ENCODE data around the gene SPRR4.

GRCh38 chr1:152977614-152978013, 7.2 kb downstream of the SPRR4 start:
- TF ChIP-seq EZH2 (IDR thresholded peaks at IDR 0.05; ENCODE audit: low read depth) = no peak
- TF ChIP-seq, protein P1, sequence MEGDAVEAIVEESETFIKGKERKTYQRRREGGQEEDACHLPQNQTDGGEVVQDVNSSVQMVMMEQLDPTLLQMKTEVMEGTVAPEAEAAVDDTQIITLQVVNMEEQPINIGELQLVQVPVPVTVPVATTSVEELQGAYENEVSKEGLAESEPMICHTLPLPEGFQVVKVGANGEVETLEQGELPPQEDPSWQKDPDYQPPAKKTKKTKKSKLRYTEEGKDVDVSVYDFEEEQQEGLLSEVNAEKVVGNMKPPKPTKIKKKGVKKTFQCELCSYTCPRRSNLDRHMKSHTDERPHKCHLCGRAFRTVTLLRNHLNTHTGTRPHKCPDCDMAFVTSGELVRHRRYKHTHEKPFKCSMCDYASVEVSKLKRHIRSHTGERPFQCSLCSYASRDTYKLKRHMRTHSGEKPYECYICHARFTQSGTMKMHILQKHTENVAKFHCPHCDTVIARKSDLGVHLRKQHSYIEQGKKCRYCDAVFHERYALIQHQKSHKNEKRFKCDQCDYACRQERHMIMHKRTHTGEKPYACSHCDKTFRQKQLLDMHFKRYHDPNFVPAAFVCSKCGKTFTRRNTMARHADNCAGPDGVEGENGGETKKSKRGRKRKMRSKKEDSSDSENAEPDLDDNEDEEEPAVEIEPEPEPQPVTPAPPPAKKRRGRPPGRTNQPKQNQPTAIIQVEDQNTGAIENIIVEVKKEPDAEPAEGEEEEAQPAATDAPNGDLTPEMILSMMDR (conservative IDR thresholded peaks at IDR 0.05) = no peak

Measured in PC-9 (cell line).